HL-60/S4 treated with phorbol 12-myristate 13-acetate at 8.2 ng/mL for 4 days and 3 days (cell line): ENCODE measurements around the gene FER1L5.

Experiments
- in situ Hi-C: fragments of 300-500 bp; cut with MboI; formaldehyde crosslinking; loops from 2 replicates; pipeline ENCODE4 v1.15.0; 2022; ENCODE audit warnings: low sequenced_read_pairs

Gene FER1L5

GRCh38 chr2:96739076-96739632 lies 96.6 kb downstream of the FER1L5 start:
- in situ Hi-C loops = no loop called here

GRCh38 chr2:96739633-96740428 lies 97.3 kb downstream of the FER1L5 start, which contains the start of gene LMAN2L:
LMAN2L (minus strand) TSS chr2:96740064; CDS start chr2:96740040, 24 bp downstream.
- in situ Hi-C loops = no loop called here

- in situ Hi-C loops = no loop called here
Observed at GRCh38 chr2:96747061-96747617, 104.6 kb downstream of the FER1L5 start.

- in situ Hi-C loops = no loop called here
Observed at GRCh38 chr2:96751800-96752199, 109.2 kb downstream of the FER1L5 start.

GRCh38 chr2:96753661-96754282 lies 111.2 kb downstream of the FER1L5 start:
- in situ Hi-C loops = no loop called here

- in situ Hi-C loops = no loop called here
Observed at GRCh38 chr2:96754317-96754716, 111.8 kb downstream of the FER1L5 start.
